Fibroblast of pulmonary artery (primary cell): ENCODE results near the gene TEX13B.
A peak's percentile ranks its signal among the peaks of the same experiment; 100 is the strongest.

Experiments used
- DNase-seq: peaks from one replicate; pipeline ENCODE4 v3.0.0-alpha.2; 2010; ENCODE audit warnings: low read depth
- H3K4me3 ChIP-seq: replicated peaks from 2 replicates; pipeline ENCODE4 v1.5.1; 2011; ENCODE audit warnings: low read depth, mild to moderate bottlenecking, control low read depth, low read length, moderate library complexity
- CTCF ChIP-seq: IDR thresholded peaks from 2 replicates; pipeline ENCODE4 v1.5.1; 2011; ENCODE audit warnings: mild to moderate bottlenecking, control low read depth, low read length, inconsistent platforms; ENCODE audit errors: missing control alignments

Gene TEX13B

GRCh38 chrX:108020631-108021030 lies 38.5 kb upstream of the TEX13B start:
- peak; percentile 59 for TF ChIP-seq CTCF
- DNase-seq = peak; percentile 39
- H3K4me3 ChIP-seq = no peak overlapping the region

- H3K4me3 ChIP-seq = no peak overlapping the region
- TF ChIP-seq CTCF = no peak
- DNase-seq = no peak
Measured at GRCh38 chrX:108019382-108019875, 37.3 kb upstream of the TEX13B start.

DNA sequence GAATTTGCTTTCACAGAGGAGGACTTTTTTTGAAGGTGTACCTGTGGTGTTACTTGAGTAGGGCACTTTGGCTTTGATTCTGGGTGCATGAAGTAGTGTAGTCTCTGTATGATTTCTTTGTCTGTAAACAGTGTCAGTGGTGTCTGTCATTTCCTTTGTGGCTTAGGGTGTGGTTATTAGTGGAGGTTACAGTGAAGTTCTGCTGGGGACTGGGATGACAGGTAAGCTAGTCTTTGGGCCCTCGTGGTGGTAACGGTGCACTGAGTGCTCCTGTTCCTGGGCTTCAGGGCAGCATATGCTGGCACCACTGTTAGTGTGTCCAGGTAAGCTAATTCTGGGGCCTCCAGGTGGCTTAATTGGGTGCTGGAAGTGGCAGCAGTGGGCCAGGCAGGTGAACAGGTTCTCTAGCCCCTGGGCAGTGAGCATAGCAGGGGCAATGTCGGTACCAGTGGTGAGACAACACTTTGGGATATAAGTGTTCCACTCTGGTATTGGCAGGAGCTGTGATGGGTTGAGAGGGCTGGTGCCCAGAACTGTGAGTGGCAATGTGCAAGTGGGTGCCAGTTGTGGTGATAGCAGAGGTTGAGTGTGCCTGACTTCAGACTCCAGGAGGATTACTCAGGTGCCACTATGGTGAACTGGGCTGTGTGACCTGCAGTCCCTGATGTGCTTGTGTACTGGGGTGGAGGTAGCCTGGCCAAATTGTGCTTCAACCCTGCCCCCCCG lies 36.6 kb upstream of the TEX13B start:
- no peak overlapping the region for H3K4me3 ChIP-seq
- no peak for DNase-seq
- no peak for TF ChIP-seq CTCF

DNA sequence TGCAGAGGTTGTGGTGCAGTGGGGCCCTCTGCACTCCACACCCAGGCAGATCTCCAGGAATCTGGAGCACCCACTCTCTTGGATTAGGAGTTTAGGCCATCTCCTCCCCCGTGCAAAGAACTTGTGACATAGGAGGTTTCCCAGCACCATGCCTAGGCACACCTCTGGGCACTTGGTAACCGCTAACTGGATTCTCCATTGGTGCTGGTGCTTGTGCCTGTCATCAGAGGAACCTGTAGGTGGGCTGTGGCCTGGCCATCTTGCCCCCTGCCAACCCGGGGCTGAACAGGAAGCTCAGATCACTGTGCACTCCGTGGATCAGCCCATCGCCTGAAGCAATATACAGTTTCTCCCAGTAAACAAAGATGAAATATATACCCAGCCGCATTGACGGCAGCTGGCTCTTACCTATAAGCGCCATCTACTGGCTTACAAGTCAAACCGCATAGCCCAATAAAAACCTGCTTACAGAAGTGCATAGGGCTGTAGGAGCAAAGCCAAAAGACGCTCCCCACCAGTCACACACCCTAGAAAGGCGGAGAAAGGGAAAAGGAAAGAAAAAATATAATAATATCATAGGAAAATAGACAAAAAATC lies 19.1 kb upstream of the TEX13B start:
- H3K4me3 ChIP-seq = no peak overlapping the region
- peak; percentile 60 for TF ChIP-seq CTCF
- peak; percentile 68 for DNase-seq

GRCh38 chrX:108000751-108001150 lies 18.6 kb upstream of the TEX13B start:
- H3K4me3 ChIP-seq = no peak overlapping the region
- no peak for TF ChIP-seq CTCF
- DNase-seq = peak; percentile 13

- H3K4me3 ChIP-seq = no peak overlapping the region
- TF ChIP-seq CTCF = no peak
- no peak for DNase-seq
Measured at GRCh38 chrX:107996124-107996523, 14.0 kb upstream of the TEX13B start.

DNA sequence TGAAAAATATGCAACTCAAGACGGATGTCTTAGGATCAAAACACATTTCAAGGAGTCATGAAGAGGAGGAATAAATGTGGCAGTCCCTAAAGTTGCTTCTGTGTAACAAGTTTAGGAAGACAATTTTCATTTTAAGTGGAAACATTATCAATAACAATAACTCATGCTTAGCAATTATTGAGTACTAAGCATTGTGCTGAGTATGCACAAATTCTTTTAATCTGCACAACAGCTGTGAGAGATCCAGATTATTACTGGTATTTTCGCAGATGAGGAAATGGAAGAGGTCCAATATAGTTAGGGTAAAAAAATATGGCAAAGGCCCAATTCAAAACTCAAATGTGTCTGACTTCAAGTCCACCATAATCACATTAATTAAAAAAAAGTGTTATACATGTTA lies 2.9 kb upstream of the TEX13B start:
- no peak overlapping the region for H3K4me3 ChIP-seq
- no peak for DNase-seq
- no peak for TF ChIP-seq CTCF
